ENCODE measurements around the gene PAX3. TPM values are rescaled to one million over a fixed set of nuclear protein-coding genes. Genes with fewer than 3 reads are reported as not detected.

Gene PAX3
- total RNA-seq, 4 donors from 2014 or later = not detected

GRCh38 chr2:222336442-222336841 is 37.6 kb upstream of the PAX3 start:
- no peaks in the 10 kb centered on the region for H3K36me3 ChIP-seq
- H3K27me3 ChIP-seq = no peaks in the 10 kb centered on the region
- intact Hi-C loops (cut with DNase I; ENCODE audit: low total_unique reads) = no loop called here
- no peak overlapping the region for H3K27ac ChIP-seq
- in situ Hi-C loops (cut with MboI; ENCODE audit: low pct_ligation_motif_present in 1 of 4, low pct_unique_long_range_greater_than_20kb in 1 of 4, low sequenced_read_pairs in 3 of 4) = no loop called here
- no peaks in the 10 kb centered on the region for H3K4me1 ChIP-seq
- H3K4me3 ChIP-seq = no peak overlapping the region
- TF ChIP-seq POLR2AphosphoS5 (IDR thresholded peaks at IDR 0.05) (no peak), POLR2A (IDR thresholded peaks at IDR 0.05) (no peak), EP300 (IDR thresholded peaks at IDR 0.05; ENCODE audit: low read depth) (no peak), CTCF (IDR thresholded peaks at IDR 0.05) (no peak)
- peaks cover 0 to 10% of the 10 kb centered on the region in 2 donors for H3K9me3 ChIP-seq
- no peak for DNase-seq
- 43 to 55% methylated on average over 1 of the region's 1 CpG for WGBS, 2 donors (ENCODE audit: low coverage in 1 of 2)

GRCh38 chr2:222334914-222335313 is 36.1 kb upstream of the PAX3 start:
- in situ Hi-C loops (cut with MboI; ENCODE audit: low pct_ligation_motif_present in 1 of 4, low pct_unique_long_range_greater_than_20kb in 1 of 4, low sequenced_read_pairs in 3 of 4) = no loop called here
- 68 to 96% methylated on average over 2 of the region's 2 CpGs for WGBS, 2 donors (ENCODE audit: low coverage in 1 of 2)

GRCh38 chr2:222333397-222333796 is 34.6 kb upstream of the PAX3 start:
- TF ChIP-seq POLR2A (IDR thresholded peaks at IDR 0.05) (no peak), EP300 (IDR thresholded peaks at IDR 0.05; ENCODE audit: low read depth) (no peak)
- Histone ChIP-seq H3K27me3 (no peaks in the 10 kb centered on the region), H3K27ac (no peak overlapping the region), H3K9me3 (peaks cover 4 to 10% of the 10 kb centered on the region in 2 donors), H3K36me3 (no peaks in the 10 kb centered on the region), H3K4me3 (no peak overlapping the region), H3K4me1 (no peaks in the 10 kb centered on the region)
- in situ Hi-C loops (cut with MboI; ENCODE audit: low pct_ligation_motif_present in 1 of 4, low pct_unique_long_range_greater_than_20kb in 1 of 4, low sequenced_read_pairs in 3 of 4) = no loop called here
- no peak for DNase-seq
- WGBS, 2 donors (ENCODE audit: low coverage in 1 of 2) = 77% methylated on average over 2 of the region's 2 CpGs; no CpG with 5 or more reads in 1 of the 2 donors
- intact Hi-C loops (cut with DNase I; ENCODE audit: low total_unique reads) = no loop called here

More at GRCh38 chr2:222334914-222335313, 36.1 kb upstream of the PAX3 start:
- no peak for DNase-seq
- H3K4me3 ChIP-seq = no peak overlapping the region
- H3K27me3 ChIP-seq = no peaks in the 10 kb centered on the region
- H3K36me3 ChIP-seq = no peaks in the 10 kb centered on the region
- intact Hi-C loops (cut with DNase I; ENCODE audit: low total_unique reads) = no loop called here
- TF ChIP-seq POLR2A (IDR thresholded peaks at IDR 0.05) (no peak), CTCF (IDR thresholded peaks at IDR 0.05) (no peak), POLR2AphosphoS5 (IDR thresholded peaks at IDR 0.05) (no peak), EP300 (IDR thresholded peaks at IDR 0.05; ENCODE audit: low read depth) (no peak)
- H3K4me1 ChIP-seq = no peaks in the 10 kb centered on the region
- H3K9me3 ChIP-seq = peaks cover 1 to 10% of the 10 kb centered on the region in 2 donors
- H3K27ac ChIP-seq = no peak overlapping the region

GRCh38 chr2:222332116-222332515 is 33.3 kb upstream of the PAX3 start:
- intact Hi-C loops (cut with DNase I; ENCODE audit: low total_unique reads) (no loop called here), in situ Hi-C loops (cut with MboI; ENCODE audit: low pct_ligation_motif_present in 1 of 4, low pct_unique_long_range_greater_than_20kb in 1 of 4, low sequenced_read_pairs in 3 of 4) (no loop called here)
- no peak for TF ChIP-seq POLR2AphosphoS5 (IDR thresholded peaks at IDR 0.05)
- no peak for TF ChIP-seq POLR2A (IDR thresholded peaks at IDR 0.05)
- TF ChIP-seq CTCF (IDR thresholded peaks at IDR 0.05) = no peak
- no peak for TF ChIP-seq EP300 (IDR thresholded peaks at IDR 0.05; ENCODE audit: low read depth)
- no peaks in the 10 kb centered on the region for H3K27me3 ChIP-seq
- no peaks in the 10 kb centered on the region for H3K36me3 ChIP-seq
- peaks cover 4 to 10% of the 10 kb centered on the region in 2 donors for H3K9me3 ChIP-seq
- WGBS, 2 donors (ENCODE audit: low coverage in 1 of 2) = 62 to 63% methylated on average over 4 of the region's 4 CpGs
- H3K4me1 ChIP-seq = no peaks in the 10 kb centered on the region
- H3K27ac ChIP-seq = no peak overlapping the region
- DNase-seq = no peak
- no peak overlapping the region for H3K4me3 ChIP-seq

GRCh38 chr2:222330910-222331309 is 32.1 kb upstream of the PAX3 start:
- in situ Hi-C loops (cut with MboI; ENCODE audit: low pct_ligation_motif_present in 1 of 4, low pct_unique_long_range_greater_than_20kb in 1 of 4, low sequenced_read_pairs in 3 of 4) (no loop called here), intact Hi-C loops (cut with DNase I; ENCODE audit: low total_unique reads) (no loop called here)
- no peaks in the 10 kb centered on the region for H3K4me1 ChIP-seq
- no peak overlapping the region for H3K4me3 ChIP-seq
- H3K27ac ChIP-seq = no peak overlapping the region
- peaks cover 1% of the 10 kb centered on the region for H3K27me3 ChIP-seq
- H3K36me3 ChIP-seq = no peaks in the 10 kb centered on the region
- TF ChIP-seq POLR2AphosphoS5 (IDR thresholded peaks at IDR 0.05) (no peak), POLR2A (IDR thresholded peaks at IDR 0.05) (no peak), CTCF (IDR thresholded peaks at IDR 0.05) (no peak), EP300 (IDR thresholded peaks at IDR 0.05; ENCODE audit: low read depth) (no peak)
- WGBS, 2 donors (ENCODE audit: low coverage in 1 of 2) = 78 to 92% methylated on average over 3 to 4 of the region's 4 CpGs
- peaks cover 4 to 10% of the 10 kb centered on the region in 2 donors for H3K9me3 ChIP-seq
- no peak for DNase-seq
